Peyer's patch (tissue), 4 donors: ENCODE measurements around the gene CRACR2B. TPM values are rescaled to one million over a fixed set of nuclear protein-coding genes. Genes with fewer than 3 reads are reported as not detected.

ENCODE experiments used
- DNase-seq, 3 donors: peaks; one replicate each; pipeline ENCODE4 v3.0.0-alpha.2; 2017 to 2019
- H3K27ac ChIP-seq, 4 donors: fragments of 200-600 bp; sonication (generic); one replicate each; pipeline ENCODE4 v1.5.1; 2016 to 2019
- H3K27me3 ChIP-seq, 2 donors: fragments of 200-600 bp; sonication (generic); one replicate each; pipeline ENCODE4 v1.5.1; 2019
- H3K36me3 ChIP-seq, 3 donors: fragments of 200-600 bp; sonication (generic); one replicate each; pipeline ENCODE4 v1.5.1; 2016 to 2019
- H3K4me1 ChIP-seq, 4 donors: fragments of 200-600 bp; sonication (generic); one replicate each; pipeline ENCODE4 v1.5.1; 2016 to 2019
- H3K4me3 ChIP-seq, 4 donors: fragments of 200-600 bp; sonication (generic); 1 replicate in 3 of 4; 2 replicates in 1 of 4; pipeline ENCODE4 v1.5.1; 2016 to 2019; ENCODE audit warnings: mild to moderate bottlenecking in 1 of 4
- H3K9me3 ChIP-seq, 4 donors: fragments of 200-600 bp; sonication (generic); one replicate each; pipeline ENCODE4 v1.5.1; 2016 to 2019; ENCODE audit warnings: mild to moderate bottlenecking in 1 of 4
- CTCF ChIP-seq, 6 experiments: fragments of 450-650 bp in 4 of 6; fragments of 200-600 bp in 2 of 6; sonication (generic) in 1 of 6; IDR thresholded peaks; one replicate each; pipeline ENCODE4 v1.5.1; 2017 to 2019; ENCODE audit warnings: antibody characterized with exemption in 6 of 6, mild to moderate bottlenecking in 3 of 6, moderate library complexity in 1 of 6
- POLR2A ChIP-seq, 2 donors: fragments of 450-650 bp; IDR thresholded peaks; one replicate each; pipeline ENCODE4 v1.5.1; 2017; ENCODE audit warnings: antibody characterized with exemption in 2 of 2, mild to moderate bottlenecking in 2 of 2, moderate library complexity in 2 of 2
- total RNA-seq, 4 donors: library from RNA; depleted of rRNA; stranded (reverse); fragments of >200 nt; gene quantifications; one replicate each; pipeline ENCODE4 v1.1.0, GENCODE V29; 2016

Gene CRACR2B
- total RNA-seq, 4 donors from 2014 or later = 44.0 to 175 (median 110) TPM

GRCh38 chr11:846496-847098, 18.9 kb downstream of the CRACR2B start:
- Histone ChIP-seq H3K4me3 (no peak overlapping the region), H3K27ac (no peak overlapping the region), H3K9me3 (no peaks in the 10 kb centered on the region), H3K36me3 (no peaks in the 10 kb centered on the region), H3K4me1 (peaks cover 10 to 68% (median 28%) of the 10 kb centered on the region in 4 donors), H3K27me3 (peaks cover 0 to 10% of the 10 kb centered on the region in 2 donors)
- TF ChIP-seq CTCF (IDR thresholded peaks at IDR 0.05) = no peak
- no peak for TF ChIP-seq POLR2A (IDR thresholded peaks at IDR 0.05)
- DNase-seq = no peak

DNA sequence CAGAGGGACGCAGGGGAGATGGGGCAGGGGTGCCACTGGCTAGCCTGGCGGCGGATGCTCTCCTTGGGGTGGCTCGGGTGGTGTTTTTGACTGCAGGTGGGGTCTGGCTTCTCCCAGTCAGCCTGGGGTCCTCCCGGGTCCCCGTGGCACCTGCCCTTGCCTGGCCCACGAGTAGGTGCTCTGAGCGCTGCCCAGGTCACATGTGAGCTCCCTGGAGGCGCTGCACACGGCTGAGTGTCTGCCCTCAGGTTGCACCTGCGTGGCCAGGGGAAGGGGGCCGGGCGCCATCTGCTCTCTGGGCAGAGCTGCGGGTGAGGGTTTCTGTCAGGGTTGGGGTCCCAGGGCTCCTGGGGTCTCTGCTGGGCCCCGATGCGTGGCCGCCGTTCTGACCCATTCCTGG, 20.2 kb downstream of the CRACR2B start:
- peaks cover 0 to 10% of the 10 kb centered on the region in 2 donors for H3K27me3 ChIP-seq
- H3K4me3 ChIP-seq = no peak overlapping the region
- no peaks in the 10 kb centered on the region for H3K9me3 ChIP-seq
- no peak overlapping the region for H3K27ac ChIP-seq
- TF ChIP-seq CTCF (IDR thresholded peaks at IDR 0.05) = no peak
- TF ChIP-seq POLR2A (IDR thresholded peaks at IDR 0.05) = no peak
- H3K4me1 ChIP-seq = peaks cover 10 to 65% (median 27%) of the 10 kb centered on the region in 4 donors
- H3K36me3 ChIP-seq = no peaks in the 10 kb centered on the region
- DNase-seq = no peak

DNA sequence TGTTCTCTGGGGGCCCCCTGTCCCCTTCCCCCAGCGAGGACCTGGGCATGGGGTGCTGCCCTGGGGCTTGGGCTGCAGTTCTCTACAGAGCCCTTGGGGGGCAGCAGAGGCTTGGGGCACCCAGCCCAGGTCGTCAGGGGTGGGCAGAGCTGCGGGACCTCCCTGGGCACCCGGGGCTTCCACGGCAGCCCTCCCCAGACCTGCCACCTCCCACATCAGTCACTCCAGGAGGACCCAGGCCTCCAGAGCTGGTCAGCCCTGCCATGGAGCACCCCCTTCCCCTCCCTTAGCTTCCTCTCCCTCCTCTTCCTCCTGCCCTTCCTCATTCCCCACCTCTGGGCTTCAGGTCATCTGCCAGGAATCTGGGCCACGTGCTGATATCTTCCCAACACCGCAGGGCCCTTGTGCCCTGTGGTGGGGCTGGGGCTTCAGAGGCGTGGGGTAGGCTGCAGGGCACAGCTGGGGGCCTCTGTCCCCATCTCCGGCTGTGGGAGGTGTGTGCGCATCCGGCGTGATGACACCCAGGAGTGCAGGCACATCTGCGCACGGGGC, 20.7 kb downstream of the CRACR2B start:
- DNase-seq = peak; percentile 54 to 78 (median 75)
- Histone ChIP-seq H3K27ac (peak overlapping the region in 1 of 4 donors; percentile 38), H3K9me3 (no peaks in the 10 kb centered on the region), H3K36me3 (no peaks in the 10 kb centered on the region), H3K4me1 (peaks cover 6 to 60% (median 24%) of the 10 kb centered on the region in 4 donors), H3K4me3 (peak overlapping the region in 1 of 4 donors; percentile 57), H3K27me3 (peaks cover 0 to 10% of the 10 kb centered on the region in 2 donors)
- peak; percentile 82 to 92 (median 88) for TF ChIP-seq CTCF (IDR thresholded peaks at IDR 0.05)
- no peak for TF ChIP-seq POLR2A (IDR thresholded peaks at IDR 0.05)

DNA sequence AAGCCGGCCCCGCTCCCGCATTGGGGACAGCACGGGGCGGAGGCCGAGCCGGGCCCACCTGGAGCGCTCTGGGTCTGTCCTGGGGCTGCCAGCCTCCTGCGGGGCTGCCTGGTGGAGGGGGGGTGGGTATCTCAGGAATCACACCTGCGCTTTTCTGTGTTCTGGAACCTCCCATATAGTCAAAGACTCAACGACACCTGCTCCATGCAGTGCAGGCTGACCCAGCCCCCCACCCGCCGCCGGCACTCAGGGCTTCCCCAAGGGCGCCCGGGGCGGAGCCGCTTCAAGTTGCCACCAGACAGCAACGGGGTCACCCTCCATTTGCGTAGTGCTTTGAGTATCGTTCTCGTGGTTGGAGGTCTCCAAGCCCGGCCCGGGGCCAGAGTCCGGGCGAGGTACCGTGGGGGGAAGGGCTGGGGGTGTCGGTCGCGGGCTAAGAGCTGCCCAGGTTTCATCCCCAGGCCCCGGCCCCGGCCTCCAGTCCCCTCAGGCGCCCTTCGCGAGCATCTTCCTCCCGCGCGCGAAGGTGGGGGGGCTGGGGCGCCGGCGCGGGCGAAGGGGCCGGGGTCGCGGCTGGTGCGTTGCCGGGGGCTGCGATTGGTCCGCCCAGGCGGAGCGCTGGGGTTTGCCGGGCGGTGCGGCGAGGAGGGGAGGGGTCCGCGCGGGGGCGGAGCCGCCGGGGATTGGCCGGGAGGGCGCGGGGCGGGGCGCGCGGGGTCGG, 21.5 kb downstream of the CRACR2B start:
- Histone ChIP-seq H3K27ac (peak overlapping the region in 1 of 4 donors; percentile 38), H3K36me3 (no peaks in the 10 kb centered on the region), H3K9me3 (no peaks in the 10 kb centered on the region), H3K4me3 (peak overlapping the region; percentile 30 to 57 (median 50)), H3K27me3 (peaks cover 0 to 10% of the 10 kb centered on the region in 2 donors), H3K4me1 (peaks cover 0 to 51% (median 21%) of the 10 kb centered on the region in 4 donors)
- no peak for DNase-seq
- TF ChIP-seq CTCF (IDR thresholded peaks at IDR 0.05) (no peak), POLR2A (IDR thresholded peaks at IDR 0.05) (no peak)

- H3K4me1 ChIP-seq = peaks cover 0 to 42% (median 18%) of the 10 kb centered on the region in 4 donors
- H3K9me3 ChIP-seq = no peaks in the 10 kb centered on the region
- no peak overlapping the region for H3K27ac ChIP-seq
- peaks cover 0 to 10% of the 10 kb centered on the region in 2 donors for H3K27me3 ChIP-seq
- H3K36me3 ChIP-seq = no peaks in the 10 kb centered on the region
- TF ChIP-seq CTCF (IDR thresholded peaks at IDR 0.05) (no peak), POLR2A (IDR thresholded peaks at IDR 0.05) (no peak)
- H3K4me3 ChIP-seq = peak overlapping the region in 3 of 4 donors; percentile 48 to 57 (median 51)
- DNase-seq = no peak
These were observed 22.4 kb downstream of the CRACR2B start for GRCh38 chr11:849951-850774.
